H1 (cell line): ENCODE results near the gene CHD6. TPM values are rescaled to one million over a fixed set of nuclear protein-coding genes. Genes with fewer than 3 reads are reported as not detected.

ENCODE experiments used
- CHD7 ChIP-seq: fragments of 300-600 bp; sonication (generic); IDR thresholded peaks from 2 replicates; pipeline ENCODE4 v1.7.1; 2012; ENCODE audit warnings: low read length, moderate library complexity, mild to moderate bottlenecking, inconsistent platforms; ENCODE audit not compliant: insufficient replicate concordance
- CREB1 ChIP-seq: IDR thresholded peaks from 2 replicates; pipeline ENCODE4 v1.6.1; 2012; ENCODE audit warnings: inconsistent platforms
- JUN ChIP-seq: IDR thresholded peaks from 2 replicates; pipeline ENCODE4 v1.6.1; 2011; ENCODE audit warnings: low read depth, mild to moderate bottlenecking, improper control_type of control experiment, low read length
- RFX5 ChIP-seq: IDR thresholded peaks from 2 replicates; pipeline ENCODE4 v1.6.1; 2011; ENCODE audit warnings: low read depth, low read length, improper control_type of control experiment, borderline replicate concordance
- polyA plus RNA-seq, 7 experiments: library from polyadenylated mRNA; depleted of rRNA in 3 of 7; stranded (reverse) in 5 of 7; unstranded in 2 of 7; fragments of >200 nt in 5 of 7; fragments of 200-250 nt in 2 of 7; gene quantifications; 1 replicate in 5 of 7; 2 replicates in 1 of 7; 4 replicates in 1 of 7; pipeline versions ENCODE4 v1.2.1 to v1.2.3, GENCODE V29; 2011 to 2013; ENCODE audit warnings: missing spikeins in 2 of 7, mixed read lengths in 2 of 7
- total RNA-seq: library from RNA; stranded (reverse); fragmentation: NEBNext Ultra II Directional; extraction: Animal tissue kit (Norgen Biotek cat#: 25700); gene quantifications from 2 replicates; pipeline ENCODE4 v1.2.1, GENCODE V29; 2021

CHD6 gene
- total and polyA plus RNA-seq, 2 of the 8 experiments (the other 6 are each of a cell fraction or from before 2014, with no cell fraction given): 11.1 to 62.9 TPM

GRCh38 chr20:41412324-41413120, 205.7 kb downstream of the CHD6 start (continued):
- TF ChIP-seq CHD7 (no peak), RFX5 (no peak), CREB1 (no peak), JUN (no peak)
